Left renal pelvis (tissue), 4 donors: Measurements from ENCODE around the gene ACHE. TPM values are rescaled to one million over a fixed set of nuclear protein-coding genes. Genes with fewer than 3 reads are reported as not detected.
"Not testable (repeated sequence)": the region's sequence is repeated elsewhere in the genome, so short reads cannot be mapped to it uniquely, and the experiment has no call there.

Source experiments
- DNase-seq, 4 donors: peaks; one replicate each; pipeline ENCODE4 v3.0.0-alpha.2; 2013; ENCODE audit warnings: low read depth in 4 of 4, low spot score in 3 of 4
- polyA plus RNA-seq, 4 donors: library from polyadenylated mRNA; unstranded; fragments of 120-200 nt; gene quantifications; one replicate each; pipeline ENCODE4 v1.2.1, GENCODE V29; 2013; ENCODE audit not compliant: insufficient read length in 4 of 4

ACHE gene
- polyA plus RNA-seq, 4 donors = 3.5 to 6.0 (median 4.8) TPM

DNA sequence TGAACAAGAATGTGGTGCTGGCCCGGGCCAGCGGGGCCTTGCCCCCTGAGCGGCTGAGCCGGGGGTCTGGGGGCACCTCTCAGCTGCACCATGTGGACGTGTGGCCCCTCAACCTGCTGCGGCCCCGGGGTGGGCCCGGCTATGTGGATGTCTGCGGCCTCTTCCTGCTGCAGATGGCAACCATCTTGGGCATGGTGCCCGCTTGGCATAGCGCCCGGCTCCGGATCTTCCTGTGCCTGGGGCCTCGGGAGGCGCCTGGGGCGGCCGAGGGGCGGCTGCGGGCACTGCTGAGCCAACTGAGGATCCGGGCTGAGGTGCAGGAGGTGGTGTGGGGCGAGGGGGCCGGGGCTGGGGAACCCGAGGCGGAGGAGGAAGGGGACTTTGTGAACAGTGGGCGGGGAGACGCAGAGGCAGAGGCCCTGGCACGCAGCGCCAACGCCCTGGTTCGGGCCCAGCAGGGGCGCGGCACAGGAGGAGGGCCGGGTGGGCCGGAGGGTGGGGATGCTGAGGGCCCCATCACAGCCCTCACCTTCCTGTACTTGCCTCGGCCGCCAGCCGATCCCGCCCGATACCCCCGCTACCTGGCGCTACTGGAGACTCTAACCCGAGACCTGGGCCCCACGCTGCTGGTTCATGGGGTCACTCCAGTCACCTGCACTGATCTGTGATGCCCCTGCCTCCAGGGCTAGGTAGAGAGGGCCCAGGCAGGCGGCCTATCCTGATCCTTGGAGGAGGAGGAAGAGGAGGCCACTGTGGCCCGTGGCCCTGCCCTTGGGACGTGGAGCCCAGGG is 29.6 kb downstream of the ACHE start:
- no peak for DNase-seq

GRCh38 chr7:100865372-100865911 is 30.2 kb downstream of the ACHE start:
- no peak for DNase-seq

GRCh38 chr7:100864263-100864845 is 31.3 kb downstream of the ACHE start:
- no peak for DNase-seq

- DNase-seq = no peak
These were observed 32.2 kb downstream of the ACHE start for GRCh38 chr7:100863406-100863950.

GRCh38 chr7:100861616-100861985 is 34.1 kb downstream of the ACHE start:
- no peak for DNase-seq

- DNase-seq = no peak
These were observed 34.7 kb downstream of the ACHE start for GRCh38 chr7:100860702-100861615.

GRCh38 chr7:100859856-100860255 is 35.8 kb downstream of the ACHE start:
- DNase-seq = no peak

GRCh38 chr7:100856871-100857282 is 38.8 kb downstream of the ACHE start:
- DNase-seq = no peak

- no peak for DNase-seq
These were observed 40.2 kb downstream of the ACHE start for GRCh38 chr7:100855515-100855914.

GRCh38 chr7:100854899-100855298 is 40.8 kb downstream of the ACHE start:
- not testable (repeated sequence) for DNase-seq

- DNase-seq = no peak
These were observed 41.4 kb downstream of the ACHE start for GRCh38 chr7:100854146-100854895.

- peak in 1 of 4 donors; percentile 73 for DNase-seq
These were observed 43.4 kb downstream of the ACHE start, which contains the start of gene SLC12A9 for GRCh38 chr7:100852048-100852872. Gene SLC12A9 (plus strand): TSS chr7:100852713. CDS start chr7:100854198, 1,485 bp downstream.

GRCh38 chr7:100847360-100847759 is 48.3 kb downstream of the ACHE start:
- no peak for DNase-seq

- DNase-seq = no peak
These were observed 55.1 kb downstream of the ACHE start for GRCh38 chr7:100840470-100841100.
